Immature natural killer cell (primary cell): ENCODE results near the gene FLVCR1. TPM values are rescaled to one million over a fixed set of nuclear protein-coding genes. Genes with fewer than 3 reads are reported as not detected.

Source experiments
- polyA plus RNA-seq, 3 donors: library from polyadenylated mRNA; unstranded; fragments of 300-500 nt; fragmentation: Illumina TruSeq; gene quantifications; one replicate each; pipeline ENCODE4 v1.2.3, GENCODE V29; 2021

Gene FLVCR1
- polyA plus RNA-seq, 3 donors from 2014 or later: 0.12 to 4.1 (median 1.6) TPM

Other genes starting within 250 kb of the FLVCR1 start
- gene ATF3, start 249.5 kb upstream of the FLVCR1 start, polyA plus RNA-seq: under 1 TPM in 2 of 3 donors, not detected in 1; 0.40 to 0.70 TPM
- 1 to 10 TPM; 4.4 to 7.4 (median 7.2) TPM for gene BATF3, start 158.4 kb upstream of the FLVCR1 start, polyA plus RNA-seq
- 10 to 100 TPM; 63.4 to 70.6 (median 64.6) TPM for gene NSL1, start 66.5 kb upstream of the FLVCR1 start, polyA plus RNA-seq
- 10 to 100 TPM in 2 of 3 donors, 1 to 10 TPM in 1; 8.5 to 14.8 (median 14.6) TPM for gene TATDN3, start 66.4 kb upstream of the FLVCR1 start, polyA plus RNA-seq
- not detected for gene SPATA45, start 10.6 kb upstream of the FLVCR1 start, polyA plus RNA-seq
- under 1 TPM in 1 of 3 donors, not detected in 2; 0.49 TPM for gene VASH2, start 92.3 kb downstream of the FLVCR1 start, polyA plus RNA-seq
- gene ANGEL2, start 157.6 kb downstream of the FLVCR1 start, polyA plus RNA-seq: 10 to 100 TPM; 21.1 to 34.8 (median 22.8) TPM
- gene RPS6KC1, start 193.0 kb downstream of the FLVCR1 start, polyA plus RNA-seq: 10 to 100 TPM in 1 of 3 donors, 1 to 10 TPM in 2; 2.9 to 10.7 (median 5.2) TPM